ENCODE measurements around the gene PNMA5.

Gene PNMA5

GRCh38 chrX:152958524-152959465 lies 35.1 kb downstream of the PNMA5 start:
- DNase-seq (ENCODE audit: low spot score) = peak; percentile 88

- no peak for DNase-seq (ENCODE audit: low spot score)
Measured at GRCh38 chrX:152958047-152958446, 35.9 kb downstream of the PNMA5 start.

GRCh38 chrX:152950786-152951185 lies 43.1 kb downstream of the PNMA5 start:
- DNase-seq (ENCODE audit: low spot score) = no peak

DNA sequence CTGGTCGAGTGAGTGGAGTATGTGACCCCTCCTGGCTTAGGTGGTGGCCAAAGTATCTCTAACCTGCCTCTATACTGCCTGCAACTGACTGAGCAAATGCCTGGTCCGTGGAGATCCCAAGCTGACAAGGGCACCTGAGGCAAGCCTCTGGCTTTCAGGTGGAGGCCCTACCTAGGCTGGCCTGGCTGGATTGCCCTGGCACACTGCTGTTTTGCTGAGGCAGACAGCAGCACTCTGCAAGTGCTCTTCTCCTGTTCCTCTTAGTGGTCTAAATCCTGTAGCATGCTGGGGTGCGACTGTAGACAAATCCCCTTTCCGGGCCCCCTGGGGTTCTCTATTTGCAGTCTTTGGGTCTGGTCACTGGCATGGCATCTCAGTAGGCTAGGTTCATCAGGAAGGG lies 44.8 kb downstream of the PNMA5 start:
- no peak for DNase-seq (ENCODE audit: low spot score)

- no peak for DNase-seq (ENCODE audit: low spot score)
Measured at GRCh38 chrX:152946681-152947080, 47.2 kb downstream of the PNMA5 start.

DNA sequence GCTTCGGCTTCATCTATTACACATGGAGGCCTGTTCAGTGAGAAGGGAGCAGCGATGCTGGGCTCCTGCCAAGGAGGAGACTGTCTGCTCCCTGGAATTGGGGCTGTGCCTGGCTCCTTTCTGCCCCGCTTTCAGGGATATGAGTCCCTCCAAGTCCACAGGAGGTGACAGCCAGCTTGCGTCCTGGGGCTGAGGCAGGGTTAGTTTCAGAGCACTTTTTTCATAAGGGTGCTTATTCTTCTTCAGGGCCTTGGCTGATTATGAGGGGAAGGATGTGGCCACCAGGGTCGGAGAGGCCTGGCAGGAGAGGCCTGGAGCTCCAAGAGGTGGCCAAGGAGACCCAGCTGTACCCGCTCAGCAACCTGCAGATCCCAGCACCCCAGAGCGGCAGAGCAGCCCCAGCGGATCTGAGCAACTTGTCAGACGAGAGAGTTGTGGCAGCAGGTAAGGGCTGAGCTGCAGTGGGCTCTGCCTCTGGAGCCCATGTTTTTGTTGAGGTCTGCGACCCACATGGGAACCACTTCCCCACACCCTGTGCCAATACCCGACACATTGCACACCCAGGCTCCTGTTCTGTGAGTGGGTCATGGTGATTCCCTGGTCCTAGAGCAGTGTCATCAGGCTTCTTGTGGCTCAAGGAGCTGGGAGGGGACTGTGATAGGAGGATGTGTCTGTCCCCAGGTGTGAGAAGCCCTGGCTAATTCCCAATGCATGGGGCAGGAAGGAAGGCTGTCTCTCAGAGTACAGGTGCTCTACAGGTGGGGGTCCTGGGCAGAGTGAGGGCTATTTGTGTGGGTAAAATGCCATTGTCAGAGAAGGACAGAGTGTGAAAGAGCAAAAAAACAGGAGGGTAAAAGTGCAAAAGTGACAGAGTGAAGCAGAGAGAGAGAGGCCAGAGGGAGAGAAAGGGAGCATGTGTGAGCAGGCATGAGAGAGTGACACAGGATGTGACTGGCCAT lies 48.6 kb downstream of the PNMA5 start:
- DNase-seq (ENCODE audit: low spot score) = no peak

GRCh38 chrX:152943826-152944225 lies 50.1 kb downstream of the PNMA5 start:
- DNase-seq (ENCODE audit: low spot score) = no peak

DNA sequence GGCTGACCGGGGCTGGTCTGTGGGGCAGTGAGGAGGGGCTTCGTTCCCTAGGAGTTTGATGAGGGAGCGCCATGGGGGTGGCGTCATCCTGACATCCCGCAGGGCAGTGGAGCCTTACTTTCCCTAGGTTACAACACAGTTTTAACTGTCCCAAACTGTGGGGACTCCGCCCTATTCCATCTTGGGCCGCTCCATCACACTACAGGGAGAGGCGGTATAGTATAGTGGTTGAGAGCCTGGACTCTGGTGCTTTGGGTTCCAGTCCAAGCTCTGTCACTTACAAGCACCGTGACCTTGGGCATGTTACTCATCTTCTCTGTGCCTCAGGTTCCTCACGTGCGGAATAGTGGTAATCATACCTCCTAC lies 51.9 kb downstream of the PNMA5 start:
- no peak for DNase-seq (ENCODE audit: low spot score)

GRCh38 chrX:152941328-152942076 lies 52.4 kb downstream of the PNMA5 start:
- DNase-seq (ENCODE audit: low spot score) = peak; percentile 93
